ENCODE measurements around the gene NR2C1. TPM values are rescaled to one million over a fixed set of nuclear protein-coding genes. Genes with fewer than 3 reads are reported as not detected.

The NR2C1 gene
- total RNA-seq, 2 donors from 2014 or later = 26.4 to 34.6 TPM

DNA sequence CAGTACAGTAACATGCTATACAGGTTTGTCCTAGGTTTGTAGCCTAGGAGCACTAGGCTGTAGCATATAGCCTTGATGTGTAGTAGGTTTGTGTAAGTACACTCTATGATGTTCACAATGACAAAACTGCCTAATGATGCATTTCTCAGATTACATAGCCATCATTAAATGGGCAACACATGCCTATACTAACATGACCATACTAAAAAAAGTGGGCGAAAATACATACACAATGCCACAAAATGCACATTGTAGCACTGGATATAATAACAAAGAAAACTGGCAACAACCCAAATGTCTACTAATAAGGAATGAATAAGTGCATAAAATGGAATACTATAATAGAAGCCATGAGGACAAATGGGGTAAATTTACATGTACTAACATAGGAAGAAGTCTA, 38.7 kb downstream of the NR2C1 start:
- no peak for DNase-seq (ENCODE audit: low spot score)
- peaks cover 43% of the 10 kb centered on the region for H3K36me3 ChIP-seq
- no peaks in the 10 kb centered on the region for H3K4me1 ChIP-seq
- no peaks in the 10 kb centered on the region for H3K9me3 ChIP-seq
- H3K4me3 ChIP-seq = no peak overlapping the region
- no peak overlapping the region for H3K27ac ChIP-seq
- TF ChIP-seq CTCF (IDR thresholded peaks at IDR 0.05) = no peak
- no peaks in the 10 kb centered on the region for H3K27me3 ChIP-seq

DNA sequence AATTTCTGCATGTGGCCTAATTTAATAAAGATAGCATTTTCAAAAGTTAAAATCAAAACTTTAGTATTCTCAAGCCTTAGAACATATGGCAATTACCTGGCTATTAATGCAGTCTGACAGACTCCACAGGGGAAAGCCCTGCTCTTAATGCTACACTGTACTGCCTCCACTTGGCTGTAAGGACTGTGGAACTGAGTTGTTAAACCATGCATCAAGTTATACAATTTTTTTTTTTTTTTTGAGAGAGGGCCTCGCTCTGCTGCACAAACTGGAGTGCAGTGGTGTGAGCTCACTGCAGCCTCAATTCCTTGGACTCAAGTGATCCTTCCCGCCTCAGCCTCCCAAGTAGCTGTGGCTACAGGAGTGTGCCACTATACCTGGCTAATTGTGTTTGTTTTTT, 50.9 kb downstream of the NR2C1 start:
- DNase-seq (ENCODE audit: low spot score) = no peak
- no peak for TF ChIP-seq CTCF (IDR thresholded peaks at IDR 0.05)

GRCh38 chr12:95017482-95017881, 55.9 kb downstream of the NR2C1 start:
- no peaks in the 10 kb centered on the region for H3K9me3 ChIP-seq
- no peaks in the 10 kb centered on the region for H3K27me3 ChIP-seq
- H3K27ac ChIP-seq = no peak overlapping the region
- no peaks in the 10 kb centered on the region for H3K36me3 ChIP-seq
- TF ChIP-seq CTCF (IDR thresholded peaks at IDR 0.05) = no peak
- no peaks in the 10 kb centered on the region for H3K4me1 ChIP-seq
- H3K4me3 ChIP-seq = no peak overlapping the region
- no peak for DNase-seq (ENCODE audit: low spot score)

More for the DNA sequence above, 50.9 kb downstream of the NR2C1 start:
- Histone ChIP-seq H3K27ac (no peak overlapping the region), H3K4me1 (no peaks in the 10 kb centered on the region), H3K4me3 (no peak overlapping the region), H3K27me3 (no peaks in the 10 kb centered on the region), H3K9me3 (no peaks in the 10 kb centered on the region), H3K36me3 (peaks cover 13% of the 10 kb centered on the region)

GRCh38 chr12:95016120-95016519, 57.3 kb downstream of the NR2C1 start:
- no peaks in the 10 kb centered on the region for H3K4me1 ChIP-seq
- DNase-seq (ENCODE audit: low spot score) = no peak
- TF ChIP-seq CTCF (IDR thresholded peaks at IDR 0.05) = no peak

DNA sequence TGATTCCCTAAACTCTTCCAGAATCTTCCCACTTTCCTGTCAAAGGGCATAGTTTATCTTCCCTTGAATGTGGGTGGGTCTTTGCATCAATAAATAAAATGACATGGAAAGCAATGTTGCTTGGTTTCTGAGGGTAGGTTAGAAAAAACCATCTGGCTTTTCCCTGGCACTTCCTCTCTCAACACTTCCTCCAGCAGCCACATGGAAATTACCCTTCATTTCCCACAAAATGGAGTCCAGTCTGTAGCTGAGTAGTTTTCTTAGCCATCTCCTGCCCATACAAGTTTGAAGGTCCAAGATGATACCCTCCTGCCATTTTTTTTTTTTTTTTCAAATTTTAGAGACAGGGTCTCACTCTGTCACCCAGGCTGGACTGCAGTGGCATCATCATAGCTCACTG, 58.9 kb downstream of the NR2C1 start:
- DNase-seq (ENCODE audit: low spot score) = no peak
- H3K4me1 ChIP-seq = no peaks in the 10 kb centered on the region
- no peaks in the 10 kb centered on the region for H3K9me3 ChIP-seq
- TF ChIP-seq CTCF (IDR thresholded peaks at IDR 0.05) = no peak
- H3K27ac ChIP-seq = no peak overlapping the region
- no peak overlapping the region for H3K4me3 ChIP-seq
- H3K27me3 ChIP-seq = no peaks in the 10 kb centered on the region
- H3K36me3 ChIP-seq = no peaks in the 10 kb centered on the region

More at GRCh38 chr12:95016120-95016519, 57.3 kb downstream of the NR2C1 start:
- Histone ChIP-seq H3K27me3 (no peaks in the 10 kb centered on the region), H3K27ac (no peak overlapping the region), H3K36me3 (no peaks in the 10 kb centered on the region), H3K9me3 (no peaks in the 10 kb centered on the region), H3K4me3 (no peak overlapping the region)

GRCh38 chr12:95006206-95006605, 67.2 kb downstream of the NR2C1 start:
- Histone ChIP-seq H3K4me1 (peaks cover 0 to 14% of the 10 kb centered on the region in 2 donors), H3K27ac (no peak overlapping the region), H3K4me3 (no peak overlapping the region), H3K9me3 (peaks cover 0 to 9% of the 10 kb centered on the region in 2 donors), H3K27me3 (no peaks in the 10 kb centered on the region), H3K36me3 (peaks cover 2% of the 10 kb centered on the region)
- DNase-seq (ENCODE audit: low spot score) = no peak
- no peak for TF ChIP-seq CTCF (IDR thresholded peaks at IDR 0.05)
